IPS DF 6.9 (cell line): ENCODE results near the gene USP40.

Source experiments
- DNase-seq: peaks from one replicate; pipeline ENCODE4 v3.0.0-alpha.2; 2013; ENCODE audit warnings: low read depth, low spot score
- H3K27ac ChIP-seq: one replicate; pipeline ENCODE4 v1.5.1; 2013; ENCODE audit warnings: low read length, control low read depth
- H3K27me3 ChIP-seq: 2 replicates; pipeline ENCODE4 v1.6.1; 2013; ENCODE audit warnings: mild to moderate bottlenecking, low read length; ENCODE audit not compliant: control insufficient read depth, insufficient read depth
- H3K36me3 ChIP-seq: 2 replicates; pipeline ENCODE4 v1.6.1; 2013; ENCODE audit warnings: low read length; ENCODE audit not compliant: control insufficient read depth, insufficient read depth
- H3K4me1 ChIP-seq: 2 replicates; pipeline ENCODE4 v1.6.1; 2013; ENCODE audit warnings: low read length; ENCODE audit not compliant: control insufficient read depth, insufficient read depth
- H3K4me3 ChIP-seq: 2 replicates; pipeline ENCODE4 v1.5.1; 2013; ENCODE audit warnings: mild to moderate bottlenecking, low read length
- H3K9me3 ChIP-seq: 2 replicates; pipeline ENCODE4 v1.6.1; 2013; ENCODE audit warnings: low read length, inconsistent platforms; ENCODE audit not compliant: control insufficient read depth, insufficient read depth
- WGBS: extraction: QIAGEN DNeasy Blood & Tissue Kit; methylation state at CpG from one replicate; pipeline ENCODE4 v1.1.7; 2013; ENCODE audit warnings: mixed read lengths, missing lambda C conversion rate; ENCODE audit not compliant: insufficient read length, insufficient coverage; 5-methylcytosine and 5-hydroxymethylcytosine counted together

The USP40 gene

GRCh38 chr2:233476063-233476410 is 90.5 kb downstream of the USP40 start:
- Histone ChIP-seq H3K9me3 (no peaks in the 10 kb centered on the region), H3K27ac (no peak overlapping the region), H3K4me3 (no peak overlapping the region), H3K4me1 (0 out of 2 replicates have a peak, but pooled peaks cover 2% of the 10 kb centered on the region), H3K27me3 (no peaks in the 10 kb centered on the region), H3K36me3 (no peaks in the 10 kb centered on the region)
- no CpG with 5 or more reads among the region's 14 CpGs for WGBS
- no peak for DNase-seq

DNA sequence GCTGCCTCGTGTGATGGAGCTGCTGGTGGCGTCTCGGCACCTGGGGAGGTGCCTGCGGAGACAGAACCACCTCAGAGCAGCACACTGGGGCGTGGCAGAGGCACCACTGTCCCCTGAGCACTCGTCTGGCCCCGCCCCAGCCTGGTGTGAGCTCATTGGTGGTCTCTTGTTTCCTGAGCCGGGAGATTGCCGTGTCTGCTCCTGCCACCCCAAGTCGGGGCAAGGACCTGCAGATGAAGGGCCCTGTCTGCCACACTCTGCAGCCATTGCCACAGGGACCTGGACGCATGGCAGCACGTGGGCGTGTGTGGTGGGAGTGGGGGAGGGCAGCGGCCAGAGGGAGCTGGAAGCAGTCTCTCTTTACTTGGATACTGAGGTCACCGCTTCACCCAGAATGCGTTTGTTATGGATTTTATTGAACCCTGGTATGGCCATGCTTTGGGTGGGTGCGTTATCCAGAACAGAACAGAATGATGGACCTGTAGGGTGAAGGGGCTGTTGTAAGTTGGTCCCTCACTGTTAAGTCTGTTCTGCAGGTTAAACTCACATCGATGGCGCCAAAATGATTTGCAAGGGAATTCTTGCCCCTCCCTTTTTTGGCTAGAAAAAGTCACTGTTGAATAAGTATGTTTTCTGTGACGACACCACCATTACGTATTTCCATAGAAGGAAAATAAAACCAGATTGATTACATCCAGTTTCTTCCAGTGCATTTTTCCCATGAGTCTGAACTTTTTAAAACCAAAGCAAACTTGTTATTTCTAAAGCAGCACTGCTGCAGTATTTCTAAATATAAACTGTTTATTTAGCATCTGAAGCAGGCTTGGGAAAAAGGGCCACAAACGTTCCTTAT is 92.0 kb downstream of the USP40 start:
- no CpG with 5 or more reads among the region's 22 CpGs for WGBS
- no peak overlapping the region for H3K4me3 ChIP-seq
- no peaks in the 10 kb centered on the region for H3K9me3 ChIP-seq
- 0 out of 2 replicates have a peak, but pooled peaks cover 2% of the 10 kb centered on the region for H3K4me1 ChIP-seq
- H3K27me3 ChIP-seq: no peaks in the 10 kb centered on the region
- DNase-seq: no peak
- no peaks in the 10 kb centered on the region; the same call in 1 of the 2 replicates for H3K36me3 ChIP-seq
- H3K27ac ChIP-seq: no peak overlapping the region

DNA sequence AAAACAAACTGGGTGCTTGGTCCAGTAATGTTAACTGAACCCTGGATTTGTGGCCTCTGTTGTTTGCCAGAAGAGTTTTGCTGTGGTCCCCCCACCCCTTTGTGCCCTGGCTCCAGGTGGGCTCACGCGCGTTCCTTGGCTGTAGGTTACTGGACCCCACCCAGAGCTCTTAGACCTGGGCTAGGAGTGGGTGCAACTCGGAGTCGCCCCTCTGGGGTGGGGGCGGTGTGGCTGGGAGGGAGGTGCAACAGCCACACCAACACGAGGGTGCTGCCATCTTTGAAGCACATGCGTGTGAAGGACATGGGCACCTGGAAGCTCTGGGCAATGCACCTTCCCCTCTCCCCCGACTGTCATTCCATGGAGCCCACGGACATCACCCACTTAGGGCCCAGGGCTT is 92.7 kb downstream of the USP40 start:
- H3K4me1 ChIP-seq: 0 out of 2 replicates have a peak, but pooled peaks cover 2% of the 10 kb centered on the region
- no peaks in the 10 kb centered on the region for H3K9me3 ChIP-seq
- H3K4me3 ChIP-seq: no peak overlapping the region
- no peak for DNase-seq
- no CpG with 5 or more reads among the region's 10 CpGs for WGBS
- H3K36me3 ChIP-seq: peaks cover 4% of the 10 kb centered on the region; the same call in 1 of the 2 replicates
- H3K27ac ChIP-seq: no peak overlapping the region
- no peaks in the 10 kb centered on the region for H3K27me3 ChIP-seq

DNA sequence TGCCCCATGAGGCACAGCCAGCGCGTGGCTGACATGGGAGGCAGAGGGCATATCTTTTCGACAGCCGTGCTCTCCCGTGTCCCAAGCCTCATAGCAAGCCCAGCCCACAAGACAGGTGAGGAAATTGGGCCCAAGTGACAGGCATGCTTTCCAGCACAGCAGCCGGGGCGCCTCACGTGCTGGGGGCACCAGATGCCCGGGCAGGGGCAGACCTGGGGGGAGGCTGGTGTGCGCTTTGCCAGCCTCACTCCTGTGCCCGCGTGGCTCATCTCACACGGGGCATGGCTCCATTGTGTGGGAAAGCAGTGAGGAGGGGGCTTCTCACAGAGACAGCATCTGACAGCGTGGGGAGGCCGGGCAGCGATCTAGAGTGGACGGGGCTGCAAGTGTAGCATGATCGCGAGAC is 93.2 kb downstream of the USP40 start:
- peaks cover 4% of the 10 kb centered on the region; the same call in 1 of the 2 replicates for H3K36me3 ChIP-seq
- DNase-seq: no peak
- H3K9me3 ChIP-seq: no peaks in the 10 kb centered on the region
- H3K4me1 ChIP-seq: 0 out of 2 replicates have a peak, but pooled peaks cover 2% of the 10 kb centered on the region
- WGBS: no CpG with 5 or more reads among the region's 19 CpGs
- no peaks in the 10 kb centered on the region for H3K27me3 ChIP-seq
- H3K4me3 ChIP-seq: no peak overlapping the region
- no peak overlapping the region for H3K27ac ChIP-seq

DNA sequence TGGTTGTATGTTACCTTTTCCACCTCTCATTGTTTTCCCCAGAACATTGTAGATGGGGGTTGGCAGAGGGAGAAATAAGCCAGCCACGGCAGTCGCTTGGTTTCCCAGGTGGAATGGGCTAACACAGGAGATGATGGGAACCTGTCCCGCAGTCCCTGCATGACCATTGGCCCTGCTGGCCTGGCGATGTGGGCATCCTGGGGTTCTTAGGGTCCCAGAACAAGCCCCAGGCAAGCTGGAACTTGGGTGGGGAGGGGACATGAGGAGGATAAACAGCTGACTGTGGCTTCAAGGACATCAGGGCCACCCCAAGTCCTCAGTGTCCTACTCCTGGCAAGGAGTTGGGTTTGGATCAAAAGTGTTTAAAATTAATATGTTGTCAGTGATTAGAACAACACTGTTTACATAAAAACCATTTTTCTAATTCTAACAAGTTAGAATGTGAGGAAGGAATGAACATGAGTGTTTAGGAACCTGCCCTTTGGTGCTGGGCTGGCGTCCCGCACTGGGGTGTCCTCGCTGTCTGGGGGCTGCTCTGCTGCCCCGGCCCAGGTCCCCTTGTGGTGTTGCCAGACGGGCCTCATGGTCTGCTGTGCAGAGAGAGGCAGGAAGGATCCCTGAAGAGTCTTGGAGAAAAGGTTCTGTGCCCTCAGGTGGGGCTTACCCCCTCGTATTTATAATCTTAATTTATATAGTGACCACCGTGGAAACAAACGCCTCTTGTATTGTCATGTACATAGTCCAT is 95.1 kb downstream of the USP40 start:
- H3K27me3 ChIP-seq: no peaks in the 10 kb centered on the region
- DNase-seq: no peak
- no peak overlapping the region for H3K4me3 ChIP-seq
- H3K36me3 ChIP-seq: peaks cover 4% of the 10 kb centered on the region; the same call in 1 of the 2 replicates
- whole genome bisulfite sequencing: no CpG with 5 or more reads among the region's 12 CpGs
- H3K9me3 ChIP-seq: no peaks in the 10 kb centered on the region
- H3K27ac ChIP-seq: no peak overlapping the region
- H3K4me1 ChIP-seq: 0 out of 2 replicates have a peak, but pooled peaks cover 2% of the 10 kb centered on the region

GRCh38 chr2:233470839-233471238 is 95.7 kb downstream of the USP40 start:
- no CpG with 5 or more reads among the region's 14 CpGs for WGBS
- Histone ChIP-seq H3K36me3 (peaks cover 4% of the 10 kb centered on the region; the same call in 1 of the 2 replicates), H3K27ac (no peak overlapping the region), H3K9me3 (no peaks in the 10 kb centered on the region), H3K4me1 (0 out of 2 replicates have a peak, but pooled peaks cover 2% of the 10 kb centered on the region), H3K27me3 (no peaks in the 10 kb centered on the region), H3K4me3 (no peak overlapping the region)
- DNase-seq: no peak

- DNase-seq: no peak
- Histone ChIP-seq H3K9me3 (no peaks in the 10 kb centered on the region), H3K36me3 (peaks cover 4% of the 10 kb centered on the region; the same call in 1 of the 2 replicates), H3K27ac (no peak overlapping the region), H3K4me3 (no peak overlapping the region), H3K27me3 (no peaks in the 10 kb centered on the region), H3K4me1 (0 out of 2 replicates have a peak, but pooled peaks cover 2% of the 10 kb centered on the region)
- WGBS: no CpG with 5 or more reads among the region's 20 CpGs
These were observed 96.4 kb downstream of the USP40 start for GRCh38 chr2:233470011-233470687.

DNA sequence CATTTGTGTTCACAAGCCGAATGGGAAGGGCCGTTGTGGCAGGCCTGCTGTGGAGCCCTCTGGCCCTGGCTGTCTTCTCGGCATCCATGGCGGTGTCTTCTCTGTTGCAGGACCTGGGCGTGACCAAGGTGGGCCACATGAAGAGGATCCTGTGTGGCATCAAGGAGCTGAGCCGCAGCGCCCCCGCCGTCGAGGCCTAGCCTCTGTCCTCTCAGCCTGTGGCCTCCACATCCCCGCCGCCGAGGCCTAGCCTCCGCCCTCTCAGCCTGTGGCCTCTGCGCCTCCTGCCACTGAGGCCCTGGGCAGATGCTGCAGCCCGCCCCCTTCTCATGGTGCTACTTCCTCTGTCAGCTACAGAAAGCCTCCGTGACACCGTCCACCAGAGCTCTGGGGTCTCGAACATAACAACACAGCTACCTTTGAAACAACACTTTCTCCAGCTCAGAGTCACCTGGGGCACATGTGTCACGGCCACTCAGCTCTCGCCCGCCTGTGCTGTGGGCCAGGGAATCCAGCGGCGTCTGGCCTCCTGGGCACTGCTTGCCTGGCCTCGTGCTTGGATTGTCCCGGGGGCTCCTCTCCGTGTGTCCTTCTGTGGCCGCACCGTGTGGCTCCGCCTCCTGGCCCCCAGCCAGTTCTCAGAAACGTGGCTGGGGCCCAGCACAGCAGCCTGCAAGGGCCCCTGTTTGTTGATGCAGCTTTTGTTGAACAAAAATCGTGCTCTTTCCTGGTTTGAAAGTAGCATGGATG is 97.1 kb downstream of the USP40 start:
- H3K4me3 ChIP-seq: no peak overlapping the region
- no peak for DNase-seq
- 0 out of 2 replicates have a peak, but pooled peaks cover 1% of the 10 kb centered on the region for H3K4me1 ChIP-seq
- H3K9me3 ChIP-seq: no peaks in the 10 kb centered on the region
- H3K36me3 ChIP-seq: peaks cover 4% of the 10 kb centered on the region; the same call in 1 of the 2 replicates
- no peak overlapping the region for H3K27ac ChIP-seq
- WGBS: no CpG with 5 or more reads among the region's 32 CpGs
- H3K27me3 ChIP-seq: no peaks in the 10 kb centered on the region

DNA sequence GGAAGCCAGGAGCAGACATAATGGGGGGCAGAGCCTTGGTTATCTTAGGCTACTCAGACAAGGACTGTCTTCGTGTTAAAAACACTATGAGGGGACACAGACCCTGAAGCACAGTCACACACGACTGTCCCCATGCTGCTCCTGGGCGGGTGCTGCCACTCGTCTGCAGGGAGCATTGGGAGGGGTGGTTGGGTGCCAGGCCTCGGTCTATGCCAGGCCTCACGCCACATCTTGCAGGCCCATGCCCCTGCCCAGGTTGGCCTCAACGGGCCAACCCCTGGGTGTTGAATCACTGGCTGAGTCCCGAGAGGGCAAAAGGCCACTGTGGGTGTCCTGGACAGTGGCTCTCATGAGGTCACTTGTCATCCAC is 97.9 kb downstream of the USP40 start:
- Histone ChIP-seq H3K9me3 (no peaks in the 10 kb centered on the region), H3K27ac (no peak overlapping the region), H3K36me3 (peaks cover 4% of the 10 kb centered on the region; the same call in 1 of the 2 replicates), H3K4me3 (no peak overlapping the region), H3K27me3 (no peaks in the 10 kb centered on the region), H3K4me1 (no peaks in the 10 kb centered on the region)
- no peak for DNase-seq
- no CpG with 5 or more reads among the region's 8 CpGs for WGBS
